ENCODE data around the gene SYNGR1. TPM values are rescaled to one million over a fixed set of nuclear protein-coding genes. Genes with fewer than 3 reads are reported as not detected.
A peak's percentile ranks its signal among the peaks of the same experiment; 100 is the strongest.

The SYNGR1 gene
- total and polyA plus RNA-seq, 2 donors, result 13.3 to 54.6 TPM

GRCh38 chr22:39379756-39380730 lies 30.3 kb downstream of the SYNGR1 start:
- 82% methylated on average over 15 of the region's 15 CpGs for WGBS
- Histone ChIP-seq H3K27ac (ENCODE audit: low read depth) (no peak overlapping the region), H3K4me1 (ENCODE audit: insufficient read depth) (no peaks in the 10 kb centered on the region), H3K36me3 (ENCODE audit: insufficient read depth) (no peaks in the 10 kb centered on the region), H3K4me3 (ENCODE audit: low read depth, low read length) (no peak overlapping the region)
- no peak for DNase-seq (ENCODE audit: extremely low spot score)

DNA sequence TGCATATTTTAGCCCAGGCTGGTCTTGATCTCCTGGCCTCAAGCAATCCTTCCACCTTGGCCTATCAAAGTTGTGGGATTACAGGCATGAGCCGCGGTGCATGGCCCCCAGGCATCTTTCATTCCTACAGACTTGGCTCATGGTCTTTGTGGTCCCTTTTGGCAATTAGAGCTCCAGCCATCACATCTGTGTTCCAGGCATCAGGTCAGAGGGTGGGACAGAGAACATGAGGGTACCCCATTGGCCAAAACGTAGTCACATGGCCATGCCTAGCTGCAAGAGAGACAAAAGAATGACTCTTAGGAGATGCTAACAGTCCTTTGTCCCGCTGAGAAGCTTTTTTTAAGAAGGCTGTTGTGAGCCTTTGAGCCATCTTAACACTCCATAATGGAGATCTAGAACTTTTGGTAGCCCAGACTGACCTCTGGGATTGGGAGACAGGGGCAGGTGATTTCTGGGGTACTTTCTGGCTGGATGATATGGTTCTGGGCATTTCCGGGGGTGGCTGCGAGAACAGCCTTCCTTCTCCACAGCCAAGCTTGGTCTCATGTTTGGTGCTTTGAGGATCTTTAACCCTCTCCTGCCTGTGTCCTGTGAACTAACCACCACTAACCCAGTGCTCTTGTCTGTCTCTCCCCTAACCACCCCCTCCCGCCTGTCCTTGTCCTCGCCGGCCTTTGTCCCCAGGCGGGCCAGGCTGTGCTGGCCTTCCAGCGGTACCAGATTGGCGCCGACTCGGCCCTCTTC lies 31.4 kb downstream of the SYNGR1 start:
- WGBS, result 88% methylated on average over 14 of the region's 14 CpGs
- H3K27ac ChIP-seq (ENCODE audit: low read depth), result no peak overlapping the region
- no peaks in the 10 kb centered on the region for H3K4me1 ChIP-seq (ENCODE audit: insufficient read depth)
- DNase-seq (ENCODE audit: extremely low spot score), result no peak
- no peak overlapping the region for H3K4me3 ChIP-seq (ENCODE audit: low read depth, low read length)
- no peaks in the 10 kb centered on the region for H3K36me3 ChIP-seq (ENCODE audit: insufficient read depth)

DNA sequence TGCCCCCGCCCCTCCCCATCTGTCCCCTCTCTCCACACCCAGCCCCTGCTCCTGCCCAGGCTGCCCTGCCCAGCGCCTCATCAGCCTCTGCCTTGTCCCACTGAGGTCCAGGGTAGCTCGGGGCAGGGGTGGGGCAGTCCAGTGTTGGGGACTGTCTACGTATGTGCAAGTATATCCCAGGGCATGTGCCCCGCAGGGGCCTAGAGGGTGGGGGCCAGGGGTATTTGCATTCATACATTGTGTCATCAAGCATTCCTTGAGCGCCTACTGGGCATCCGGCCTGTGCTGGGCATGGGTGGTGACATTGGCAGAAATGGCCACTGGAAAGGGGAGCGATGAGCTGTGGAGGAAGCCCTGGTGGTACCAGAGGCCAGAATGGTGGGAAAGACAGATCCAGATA lies 32.1 kb downstream of the SYNGR1 start:
- H3K4me1 ChIP-seq (ENCODE audit: insufficient read depth), result no peaks in the 10 kb centered on the region
- no peaks in the 10 kb centered on the region for H3K36me3 ChIP-seq (ENCODE audit: insufficient read depth)
- no peak overlapping the region for H3K27ac ChIP-seq (ENCODE audit: low read depth)
- no peak overlapping the region for H3K4me3 ChIP-seq (ENCODE audit: low read depth, low read length)
- 94% methylated on average over 8 of the region's 8 CpGs for WGBS
- no peak for DNase-seq (ENCODE audit: extremely low spot score)

DNA sequence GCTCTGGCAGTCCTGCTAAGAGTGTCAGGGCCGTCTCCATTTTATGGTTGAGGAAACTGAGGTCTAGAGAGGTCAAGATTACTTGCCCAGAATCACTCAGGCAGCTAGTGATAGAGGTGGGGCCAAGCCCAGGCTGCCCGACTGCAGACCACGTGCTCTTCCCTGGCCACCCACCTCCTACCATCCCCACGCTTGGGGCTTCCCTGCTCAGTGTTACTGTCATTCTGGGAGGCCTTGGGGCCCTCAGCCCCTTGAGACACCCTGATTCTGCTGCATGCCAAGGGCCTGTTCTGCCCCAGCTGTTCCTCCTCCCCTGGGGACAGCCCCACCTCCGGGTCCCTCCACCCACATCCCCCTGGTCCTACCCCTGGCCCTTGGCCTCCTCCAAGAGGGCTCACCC lies 32.6 kb downstream of the SYNGR1 start:
- no peak overlapping the region for H3K4me3 ChIP-seq (ENCODE audit: low read depth, low read length)
- H3K36me3 ChIP-seq (ENCODE audit: insufficient read depth), result no peaks in the 10 kb centered on the region
- 78% methylated on average over 5 of the region's 5 CpGs for WGBS
- no peaks in the 10 kb centered on the region for H3K4me1 ChIP-seq (ENCODE audit: insufficient read depth)
- no peak overlapping the region for H3K27ac ChIP-seq (ENCODE audit: low read depth)
- no peak for DNase-seq (ENCODE audit: extremely low spot score)

GRCh38 chr22:39383841-39384625 lies 34.2 kb downstream of the SYNGR1 start:
- 67% methylated on average over 12 of the region's 12 CpGs for WGBS
- Histone ChIP-seq H3K4me3 (ENCODE audit: low read depth, low read length) (no peak overlapping the region), H3K27ac (ENCODE audit: low read depth) (no peak overlapping the region)

GRCh38 chr22:39384750-39385480 lies 35.1 kb downstream of the SYNGR1 start:
- WGBS, result 38% methylated on average over 21 of the region's 21 CpGs
- Histone ChIP-seq H3K36me3 (ENCODE audit: insufficient read depth) (no peaks in the 10 kb centered on the region), H3K4me3 (ENCODE audit: low read depth, low read length) (no peak overlapping the region), H3K4me1 (ENCODE audit: insufficient read depth) (no peaks in the 10 kb centered on the region), H3K27ac (ENCODE audit: low read depth) (no peak overlapping the region)
- no peak for DNase-seq (ENCODE audit: extremely low spot score)

More at GRCh38 chr22:39383841-39384625, 34.2 kb downstream of the SYNGR1 start:
- Histone ChIP-seq H3K36me3 (ENCODE audit: insufficient read depth) (no peaks in the 10 kb centered on the region), H3K4me1 (ENCODE audit: insufficient read depth) (no peaks in the 10 kb centered on the region)
- DNase-seq (ENCODE audit: extremely low spot score), result no peak

DNA sequence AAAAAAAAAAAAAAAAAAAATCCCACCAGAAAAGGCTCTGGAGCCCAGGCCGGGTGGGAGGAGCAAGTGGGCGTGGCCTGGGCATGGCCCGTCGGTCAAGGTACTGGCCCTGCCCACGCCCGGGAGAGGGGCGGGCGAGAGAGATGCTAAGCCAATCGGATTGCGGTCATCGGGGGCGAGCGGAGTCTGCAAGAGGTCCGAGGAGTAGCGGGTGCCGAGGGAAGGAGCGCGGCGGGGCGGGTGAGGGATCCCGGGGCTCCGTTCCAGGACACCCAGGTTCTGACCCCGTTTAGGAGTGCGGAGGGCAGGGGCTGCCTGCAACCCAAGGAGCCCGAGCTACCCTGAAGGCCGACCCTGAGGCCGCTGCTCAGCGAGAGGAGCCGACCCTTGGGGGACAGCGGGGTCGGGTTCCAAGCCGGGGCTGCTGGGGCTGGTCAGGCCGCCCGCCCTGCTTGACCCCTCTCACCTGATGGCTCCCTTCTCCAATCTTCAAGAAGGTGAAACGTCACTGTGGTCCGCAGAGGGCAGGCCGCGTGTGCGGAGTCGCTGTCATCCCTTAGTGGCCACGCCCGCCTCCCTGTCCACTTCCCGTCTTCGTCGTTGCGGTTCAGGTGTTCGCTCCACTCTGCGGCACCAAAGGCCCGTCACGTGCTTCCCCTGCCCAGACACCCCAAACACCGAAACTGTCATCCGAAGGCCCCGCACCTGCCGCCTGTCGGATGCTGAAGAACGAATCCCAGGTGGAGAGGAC lies 38.6 kb downstream of the SYNGR1 start:
- H3K36me3 ChIP-seq (ENCODE audit: insufficient read depth), result no peaks in the 10 kb centered on the region
- H3K27ac ChIP-seq (ENCODE audit: low read depth), result no peak overlapping the region
- H3K4me1 ChIP-seq (ENCODE audit: insufficient read depth), result no peaks in the 10 kb centered on the region
- WGBS, result 6% methylated on average over 56 of the region's 56 CpGs
- peak; percentile 39 for DNase-seq (ENCODE audit: extremely low spot score)
- H3K4me3 ChIP-seq (ENCODE audit: low read depth, low read length), result peak overlapping the region; percentile 44

DNA sequence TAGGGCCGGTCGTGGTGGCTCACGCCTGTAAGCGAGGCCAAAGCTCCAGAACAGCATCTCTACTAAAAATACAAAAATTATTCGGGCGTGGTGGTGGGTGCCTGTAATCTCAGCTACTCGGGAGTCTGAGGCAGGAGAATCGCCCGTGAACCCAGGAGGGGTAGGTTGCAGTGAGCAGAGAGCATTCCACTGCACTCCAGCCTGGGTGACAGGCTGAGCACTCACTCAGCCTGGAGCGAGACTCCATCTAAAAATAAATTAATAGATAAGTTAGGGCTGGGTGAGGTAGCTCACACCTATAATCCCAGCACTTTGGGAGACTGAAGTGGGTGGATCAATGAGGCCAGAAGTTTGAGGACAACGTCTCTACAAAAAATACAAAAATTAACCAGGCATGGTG lies 39.6 kb downstream of the SYNGR1 start:
- H3K27ac ChIP-seq (ENCODE audit: low read depth), result no peak overlapping the region
- 83% methylated on average over 11 of the region's 11 CpGs for WGBS
- no peak for DNase-seq (ENCODE audit: extremely low spot score)
- no peak overlapping the region for H3K4me3 ChIP-seq (ENCODE audit: low read depth, low read length)
- H3K4me1 ChIP-seq (ENCODE audit: insufficient read depth), result no peaks in the 10 kb centered on the region
- H3K36me3 ChIP-seq (ENCODE audit: insufficient read depth), result no peaks in the 10 kb centered on the region

GRCh38 chr22:39392341-39392948 lies 42.7 kb downstream of the SYNGR1 start:
- DNase-seq (ENCODE audit: extremely low spot score), result no peak
- 79% methylated on average over 9 of the region's 9 CpGs for WGBS
- H3K4me3 ChIP-seq (ENCODE audit: low read depth, low read length), result no peak overlapping the region
- H3K27ac ChIP-seq (ENCODE audit: low read depth), result no peak overlapping the region
- no peaks in the 10 kb centered on the region for H3K36me3 ChIP-seq (ENCODE audit: insufficient read depth)
- no peaks in the 10 kb centered on the region for H3K4me1 ChIP-seq (ENCODE audit: insufficient read depth)

DNA sequence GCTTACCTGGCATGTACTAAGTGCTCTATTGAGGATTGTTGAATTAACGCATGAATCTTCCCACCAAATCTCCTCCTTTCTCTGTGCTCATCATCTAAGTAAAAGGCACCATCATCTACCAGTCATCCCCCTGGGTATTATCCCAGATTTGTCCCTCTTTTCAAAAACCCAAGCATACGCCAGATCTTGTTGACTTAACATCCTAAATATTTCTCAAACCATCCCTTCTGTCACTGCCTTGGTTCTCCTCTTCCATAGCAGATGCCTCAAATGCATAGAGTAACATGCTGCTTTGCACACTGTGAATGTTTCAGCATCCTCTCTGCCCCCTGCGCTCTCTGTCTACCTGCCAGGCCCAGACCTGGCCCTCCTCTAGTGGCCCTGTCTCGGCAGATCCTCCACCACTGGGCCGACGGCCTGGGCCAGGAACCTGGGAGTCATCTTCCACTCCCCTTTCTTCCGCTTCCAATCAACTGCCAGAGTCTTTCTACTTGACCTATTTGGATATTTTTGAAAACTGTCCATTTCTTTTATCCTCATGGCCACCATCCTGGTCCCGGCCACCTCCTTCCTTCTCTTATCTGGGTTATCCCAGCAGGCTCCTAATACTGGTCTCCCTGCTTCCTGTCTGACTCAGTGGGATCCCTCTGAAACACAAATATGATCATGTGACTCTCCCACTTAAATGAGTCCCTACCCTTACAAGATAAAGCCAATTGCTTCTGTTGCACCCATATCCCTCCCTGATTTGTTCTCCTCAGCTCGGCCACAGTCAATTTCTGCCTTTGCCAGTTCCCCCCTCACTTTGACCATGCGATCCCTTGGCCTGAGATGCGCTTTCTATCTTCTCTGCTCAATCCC lies 46.4 kb downstream of the SYNGR1 start:
- H3K36me3 ChIP-seq (ENCODE audit: insufficient read depth), result no peaks in the 10 kb centered on the region
- DNase-seq (ENCODE audit: extremely low spot score), result no peak
- WGBS, result 85% methylated on average over 11 of the region's 11 CpGs
- no peak overlapping the region for H3K4me3 ChIP-seq (ENCODE audit: low read depth, low read length)
- no peak overlapping the region for H3K27ac ChIP-seq (ENCODE audit: low read depth)
- H3K4me1 ChIP-seq (ENCODE audit: insufficient read depth), result no peaks in the 10 kb centered on the region

GRCh38 chr22:39396797-39397195 lies 47.0 kb downstream of the SYNGR1 start:
- no peak overlapping the region for H3K27ac ChIP-seq (ENCODE audit: low read depth)
- 89% methylated on average over 3 of the region's 3 CpGs for WGBS
- H3K36me3 ChIP-seq (ENCODE audit: insufficient read depth), result no peaks in the 10 kb centered on the region
- no peak overlapping the region for H3K4me3 ChIP-seq (ENCODE audit: low read depth, low read length)
- no peaks in the 10 kb centered on the region for H3K4me1 ChIP-seq (ENCODE audit: insufficient read depth)
- no peak for DNase-seq (ENCODE audit: extremely low spot score)

Measured in urinary bladder (tissue), 4 donors.